Endothelial cell of umbilical vein (primary cell): ENCODE measurements around the gene DENND1A. TPM values are rescaled to one million over a fixed set of nuclear protein-coding genes. Genes with fewer than 3 reads are reported as not detected.

Source experiments
- BruUV-seq: library from RNA; stranded (reverse); fragments of 400-500 nt; replicated peaks from 2 replicates; lab custom pipeline; 2021; lab: Mats Ljungman, UMichigan
- CTCF ChIA-PET: fragments of 300-600, 350-600 bp; sonication (Branson Sonifier 250); formaldehyde crosslinking; loops from one replicate; lab custom pipeline; 2021; ENCODE audit warnings: antibody characterized with exemption, inconsistent platforms; lab: Charles Lee
- POLR2A ChIA-PET: fragments of 300-600, 350-600 bp; sonication (Branson Sonifier 250); formaldehyde crosslinking; loops from one replicate; lab custom pipeline; 2021; ENCODE audit warnings: antibody characterized with exemption, inconsistent platforms; lab: Charles Lee
- DNase-seq: peaks from one replicate; pipeline ENCODE4 v3.0.0-alpha.2; 2011; ENCODE audit warnings: low read depth, low spot score
- FAIRE-seq: peaks from 2 replicates; lab custom pipeline; 2011; peaks lifted over from hg19 to GRCh38; lab: Jason Lieb, UNC
- H2AFZ ChIP-seq: 2 replicates; pipeline ENCODE4 v1.6.0; 2012; ENCODE audit warnings: low read depth, low read length, control low read depth, inconsistent platforms
- H3K27ac ChIP-seq: 2 replicates; pipeline ENCODE4 v1.5.1; 2011; ENCODE audit warnings: low read depth, mild to moderate bottlenecking, control low read depth, low read length, moderate library complexity; ENCODE audit not compliant: insufficient read depth
- H3K27me3 ChIP-seq, 2 experiments: 2 replicates each; pipeline versions ENCODE4 v1.6.0 to v1.6.1; 2011; ENCODE audit warnings: low read length in 2 of 2, mixed read lengths in 1 of 2; ENCODE audit not compliant: control insufficient read depth in 2 of 2, insufficient read depth in 2 of 2
- H3K36me3 ChIP-seq, 2 experiments: 2 replicates in 1 of 2; 3 replicates in 1 of 2; pipeline ENCODE4 v1.5.1; 2011; ENCODE audit warnings: low read length in 2 of 2, mild to moderate bottlenecking in 1 of 2, moderate library complexity in 1 of 2; ENCODE audit not compliant: control insufficient read depth in 2 of 2, insufficient read depth in 2 of 2; ENCODE audit errors: extremely low read depth in 1 of 2
- H3K4me1 ChIP-seq: 3 replicates; pipeline ENCODE4 v1.5.1; 2011; ENCODE audit warnings: mild to moderate bottlenecking, low read length; ENCODE audit not compliant: control insufficient read depth, insufficient read depth; ENCODE audit errors: extremely low read depth
- H3K4me2 ChIP-seq: 2 replicates; pipeline ENCODE4 v1.6.1; 2011; ENCODE audit warnings: low read length, control low read depth, mixed read lengths; ENCODE audit not compliant: insufficient read depth
- H3K4me3 ChIP-seq, 3 experiments: fragments of 200-600 bp in 1 of 3; sonication (generic), shearing (Covaris generic) in 1 of 3; replicated peaks in 1 of 3; 2 replicates each; pipeline ENCODE4 v1.5.1; 2011 to 2016; ENCODE audit warnings: control low read depth in 3 of 3, low read length in 3 of 3, mild to moderate bottlenecking in 2 of 3, inconsistent platforms in 1 of 3, low read depth in 1 of 3, moderate library complexity in 1 of 3; ENCODE audit not compliant: insufficient read depth in 1 of 3
- H3K79me2 ChIP-seq: 2 replicates; pipeline ENCODE4 v1.6.0; 2012; ENCODE audit warnings: low read length, inconsistent platforms; ENCODE audit not compliant: control insufficient read depth, insufficient read depth
- H3K9ac ChIP-seq: replicated peaks from 2 replicates; pipeline ENCODE3; 2011; ENCODE audit warnings: low read length, control low read depth; ENCODE audit not compliant: insufficient read depth; ENCODE audit errors: extremely low read depth
- H3K9me1 ChIP-seq: replicated peaks from 3 replicates; pipeline ENCODE4 v1.6.0; 2011; ENCODE audit warnings: mild to moderate bottlenecking, low read length; ENCODE audit not compliant: control insufficient read depth, insufficient read depth; ENCODE audit errors: extremely low read depth
- H3K9me3 ChIP-seq: replicated peaks from 2 replicates; pipeline ENCODE4 v1.5.1; 2012; ENCODE audit warnings: low read length, inconsistent platforms; ENCODE audit not compliant: control insufficient read depth, insufficient read depth
- H4K20me1 ChIP-seq: replicated peaks from 2 replicates; pipeline ENCODE3; 2011; ENCODE audit warnings: mild to moderate bottlenecking, low read length; ENCODE audit not compliant: control insufficient read depth, insufficient read depth; ENCODE audit errors: extremely low read depth
- CTCF ChIP-seq, 2 donors: IDR thresholded peaks; 1 replicate in 1 of 2; 2 replicates in 1 of 2; pipeline ENCODE4 v1.5.1; 2011; ENCODE audit warnings: low read length in 2 of 2, mild to moderate bottlenecking in 2 of 2, moderate library complexity in 2 of 2, control low read depth in 1 of 2, inconsistent platforms in 1 of 2, low read depth in 1 of 2; ENCODE audit not compliant: insufficient read depth in 1 of 2; ENCODE audit errors: extremely low read depth in 1 of 2
- EZH2 ChIP-seq: IDR thresholded peaks from 2 replicates; pipeline ENCODE4 v1.6.1; 2012; ENCODE audit warnings: borderline replicate concordance, low read depth, mild to moderate bottlenecking, moderate library complexity, low read length, inconsistent platforms; ENCODE audit not compliant: severe bottlenecking
- FOS ChIP-seq: IDR thresholded peaks from 2 replicates; pipeline ENCODE4 v1.6.1; 2011; ENCODE audit warnings: mild to moderate bottlenecking, low read length, moderate library complexity, borderline replicate concordance; ENCODE audit not compliant: insufficient read depth
- GATA2 ChIP-seq: IDR thresholded peaks from 2 replicates; pipeline ENCODE4 v1.7.0; 2011; ENCODE audit warnings: low read depth, mild to moderate bottlenecking, moderate library complexity, mixed read lengths, low read length; ENCODE audit not compliant: insufficient read length, insufficient read depth
- JUN ChIP-seq: IDR thresholded peaks from 2 replicates; pipeline ENCODE4 v1.6.1; 2011; ENCODE audit warnings: borderline replicate concordance, low read depth; ENCODE audit not compliant: insufficient read length, insufficient read depth
- MAX ChIP-seq: IDR thresholded peaks from 2 replicates; pipeline ENCODE4 v1.6.1; 2011; ENCODE audit not compliant: insufficient read depth, insufficient read length
- MYC ChIP-seq: IDR thresholded peaks from one replicate; pipeline ENCODE4 v1.6.1; 2011; ENCODE audit warnings: mild to moderate bottlenecking, low read depth, low read length
- POLR2A ChIP-seq: IDR thresholded peaks from 2 replicates; pipeline ENCODE4 v1.6.1; 2012; ENCODE audit warnings: low read depth, mild to moderate bottlenecking, control low read depth, low read length
- POLR2AphosphoS5 ChIP-seq: IDR thresholded peaks from 2 replicates; pipeline ENCODE4 v1.6.1; 2012; ENCODE audit warnings: low read depth, mild to moderate bottlenecking, control low read depth, low read length, moderate library complexity; ENCODE audit not compliant: insufficient read depth
- dilution Hi-C: fragments of 300-500 bp; cut with MboI; formaldehyde crosslinking; loops from one replicate; pipeline ENCODE4 v1.15.0; 2019; ENCODE audit warnings: low sequenced_read_pairs; ENCODE audit not compliant: extremely low pct_ligation_motif_present
- intact Hi-C: fragments of 100-400 bp; cut with micrococcal nuclease; formaldehyde crosslinking; loops from one replicate; pipeline ENCODE4 v1.10.0; 2022
- polyA plus RNA-seq, 4 experiments: library from polyadenylated mRNA; depleted of rRNA in 3 of 4; stranded (reverse) in 3 of 4; unstranded in 1 of 4; fragments of >200 nt; gene quantifications; 2 replicates each; pipeline versions ENCODE4 v1.2.1 to v1.2.3, GENCODE V29; 2011 to 2012; ENCODE audit warnings: missing spikeins in 1 of 4
- total RNA-seq: library from RNA; stranded (reverse); gene quantifications from 2 replicates; pipeline ENCODE4 v1.2.3, GENCODE V29; 2021

Gene DENND1A
- total and polyA plus RNA-seq, 2 donors (not counting 3 experiments of a cell fraction or from before 2014, with no cell fraction given): 18.5 to 24.5 TPM

- DNase-seq (no peak), FAIRE-seq (no peak)
- Histone ChIP-seq H4K20me1 (no peaks in the 10 kb centered on the region), H3K79me2 (no peaks in the 10 kb centered on the region), H3K36me3 (no peaks in the 10 kb centered on the region), H3K9me1 (no peaks in the 10 kb centered on the region), H3K27ac (no peak overlapping the region), H3K4me1 (no peaks in the 10 kb centered on the region), H3K4me2 (no peak overlapping the region), H3K27me3 (peaks cover 26 to 32% of the 10 kb centered on the region in 2 experiments), H3K9ac (no peak overlapping the region), H3K4me3 (no peak overlapping the region), H3K9me3 (no peaks in the 10 kb centered on the region), H2AFZ (no peak overlapping the region)
- BruUV-seq: no TSS peak
- POLR2A ChIA-PET: no interaction called here
- TF ChIP-seq FOS (no peak), JUN (no peak), POLR2A (no peak), POLR2AphosphoS5 (no peak), MYC (no peak), MAX (no peak), GATA2 (no peak), CTCF (IDR thresholded peaks at IDR 0.05; ENCODE audit: extremely low read depth in 1 of 2, insufficient read depth in 1 of 2, low read depth in 1 of 2, low read length in 2 of 2) (no peak), EZH2 (no peak)
- dilution Hi-C loops: no loop called here
- intact Hi-C loops: no loop called here
- CTCF ChIA-PET: interaction anchor here (1.3 kb wide), 1 partner anchor 9 kb away, joined by 3 read pairs; no protein-coding TSS in a partner anchor
These were observed 554.3 kb downstream of the DENND1A start for GRCh38 chr9:123375469-123376132.
